Effector memory CD8-positive, alpha-beta T cell (primary cell): ENCODE measurements around the gene CADM2.
"Not testable (repeated sequence)": the region's sequence is repeated elsewhere in the genome, so short reads cannot be mapped to it uniquely, and the experiment has no call there.

ENCODE experiments used
- ATAC-seq: fragments of 150-1000 bp; cut with Tn5 transposase; replicated peaks from 2 replicates; pipeline ENCODE4 v1.10.0; 2021; ENCODE audit warnings: mild to moderate bottlenecking, moderate library complexity
- DNase-seq, 3 experiments: peaks; one replicate each; pipeline ENCODE4 v3.0.0; 2021
- H3K27ac Mint-ChIP-seq, 2 donors: one replicate each; pipeline ENCODE4 v1.8.0; 2022; ENCODE audit warnings: mild to moderate bottlenecking in 2 of 2, mixed read lengths in 2 of 2, moderate library complexity in 2 of 2
- H3K27me3 Mint-ChIP-seq, 2 donors: one replicate each; pipeline ENCODE4 v1.8.0; 2022; ENCODE audit warnings: mixed read lengths in 2 of 2
- H3K36me3 Mint-ChIP-seq: one replicate; pipeline ENCODE4 v1.8.0; 2022; ENCODE audit warnings: mild to moderate bottlenecking, moderate library complexity, mixed read lengths; ENCODE audit not compliant: insufficient read depth
- H3K4me1 Mint-ChIP-seq, 2 donors: one replicate each; pipeline ENCODE4 v1.8.0; 2022; ENCODE audit warnings: low read depth in 2 of 2, mixed read lengths in 2 of 2
- H3K4me3 Mint-ChIP-seq, 2 donors: one replicate each; pipeline ENCODE4 v1.8.0; 2022; ENCODE audit warnings: mild to moderate bottlenecking in 2 of 2, mixed read lengths in 2 of 2, moderate library complexity in 2 of 2
- H3K9me3 Mint-ChIP-seq, 2 donors: one replicate each; pipeline ENCODE4 v1.8.0; 2022; ENCODE audit warnings: mixed read lengths in 2 of 2

CADM2 gene

GRCh38 chr3:85142626-85143025 lies 183.8 kb downstream of the CADM2 start:
- no peak for DNase-seq
- Mint-ChIP-seq H3K9me3 (peaks cover 4 to 8% of the 10 kb centered on the region in 2 donors), H3K27ac (no peak overlapping the region), H3K4me1 (no peaks in the 10 kb centered on the region), H3K36me3 (no peaks in the 10 kb centered on the region), H3K4me3 (no peak overlapping the region), H3K27me3 (no peaks in the 10 kb centered on the region)
- no peak for ATAC-seq

GRCh38 chr3:85148036-85148435 lies 189.2 kb downstream of the CADM2 start:
- no peak for DNase-seq
- ATAC-seq, result no peak
- Mint-ChIP-seq H3K36me3 (no peaks in the 10 kb centered on the region), H3K27ac (no peak overlapping the region), H3K27me3 (no peaks in the 10 kb centered on the region), H3K9me3 (peaks cover 8% of the 10 kb centered on the region in 2 donors), H3K4me1 (no peaks in the 10 kb centered on the region), H3K4me3 (no peak overlapping the region)

GRCh38 chr3:85151555-85151954 lies 192.8 kb downstream of the CADM2 start:
- Mint-ChIP-seq H3K4me1 (no peaks in the 10 kb centered on the region), H3K36me3 (no peaks in the 10 kb centered on the region), H3K27me3 (no peaks in the 10 kb centered on the region), H3K4me3 (no peak overlapping the region), H3K9me3 (peaks cover 7 to 19% of the 10 kb centered on the region in 2 donors), H3K27ac (no peak overlapping the region)
- no peak for DNase-seq
- no peak for ATAC-seq

GRCh38 chr3:85153279-85153678 lies 194.5 kb downstream of the CADM2 start:
- H3K27ac Mint-ChIP-seq, H3K4me3 Mint-ChIP-seq, H3K4me1 Mint-ChIP-seq, H3K36me3 Mint-ChIP-seq, ATAC-seq, DNase-seq, H3K27me3 Mint-ChIP-seq: not testable (repeated sequence)
- peaks cover 5 to 14% of the 10 kb centered on the region in 2 donors for H3K9me3 Mint-ChIP-seq

- H3K4me3 Mint-ChIP-seq, result no peak overlapping the region
- no peak overlapping the region for H3K27ac Mint-ChIP-seq
- ATAC-seq (no peak), DNase-seq (no peak)
- H3K9me3 Mint-ChIP-seq, result peaks cover 5 to 15% of the 10 kb centered on the region in 2 donors
- no peaks in the 10 kb centered on the region for H3K4me1 Mint-ChIP-seq
- H3K36me3 Mint-ChIP-seq, result no peaks in the 10 kb centered on the region
- H3K27me3 Mint-ChIP-seq, result no peaks in the 10 kb centered on the region
Observed at GRCh38 chr3:85159376-85159775, 200.6 kb downstream of the CADM2 start.

GRCh38 chr3:85161544-85161943 lies 202.8 kb downstream of the CADM2 start:
- no peaks in the 10 kb centered on the region for H3K4me1 Mint-ChIP-seq
- DNase-seq (no peak), ATAC-seq (no peak)
- H3K9me3 Mint-ChIP-seq, result peaks cover 5 to 8% of the 10 kb centered on the region in 2 donors
- H3K36me3 Mint-ChIP-seq, result no peaks in the 10 kb centered on the region
- H3K4me3 Mint-ChIP-seq, result no peak overlapping the region
- H3K27me3 Mint-ChIP-seq, result no peaks in the 10 kb centered on the region
- H3K27ac Mint-ChIP-seq, result no peak overlapping the region

- Mint-ChIP-seq H3K27me3 (no peaks in the 10 kb centered on the region), H3K9me3 (peaks cover 5 to 8% of the 10 kb centered on the region in 2 donors), H3K27ac (no peak overlapping the region), H3K4me3 (no peak overlapping the region), H3K4me1 (no peaks in the 10 kb centered on the region), H3K36me3 (no peaks in the 10 kb centered on the region)
- DNase-seq, result no peak
- ATAC-seq, result no peak
Observed at GRCh38 chr3:85162905-85163304, 204.1 kb downstream of the CADM2 start.

GRCh38 chr3:85164436-85164835 lies 205.6 kb downstream of the CADM2 start:
- Mint-ChIP-seq H3K36me3 (no peaks in the 10 kb centered on the region), H3K9me3 (peaks cover 5 to 8% of the 10 kb centered on the region in 2 donors), H3K4me3 (no peak overlapping the region), H3K4me1 (no peaks in the 10 kb centered on the region), H3K27me3 (no peaks in the 10 kb centered on the region), H3K27ac (no peak overlapping the region)
- ATAC-seq (no peak), DNase-seq (no peak)

- no peak overlapping the region for H3K27ac Mint-ChIP-seq
- H3K27me3 Mint-ChIP-seq, result no peaks in the 10 kb centered on the region
- H3K4me3 Mint-ChIP-seq, result no peak overlapping the region
- H3K36me3 Mint-ChIP-seq, result no peaks in the 10 kb centered on the region
- DNase-seq (no peak), ATAC-seq (no peak)
- no peaks in the 10 kb centered on the region for H3K4me1 Mint-ChIP-seq
- peaks cover 0 to 2% of the 10 kb centered on the region in 2 donors for H3K9me3 Mint-ChIP-seq
Observed at GRCh38 chr3:85167576-85167975, 208.8 kb downstream of the CADM2 start.

- DNase-seq (no peak), ATAC-seq (no peak)
- H3K36me3 Mint-ChIP-seq, result no peaks in the 10 kb centered on the region
- H3K27me3 Mint-ChIP-seq, result no peaks in the 10 kb centered on the region
- no peak overlapping the region for H3K27ac Mint-ChIP-seq
- no peaks in the 10 kb centered on the region for H3K4me1 Mint-ChIP-seq
- H3K4me3 Mint-ChIP-seq, result no peak overlapping the region
- peaks cover 0 to 3% of the 10 kb centered on the region in 2 donors for H3K9me3 Mint-ChIP-seq
Observed at GRCh38 chr3:85170646-85171045, 211.9 kb downstream of the CADM2 start.

GRCh38 chr3:85171976-85172375 lies 213.2 kb downstream of the CADM2 start:
- Mint-ChIP-seq H3K27me3 (no peaks in the 10 kb centered on the region), H3K4me3 (no peak overlapping the region), H3K9me3 (peaks cover 0 to 3% of the 10 kb centered on the region in 2 donors), H3K36me3 (no peaks in the 10 kb centered on the region), H3K27ac (no peak overlapping the region), H3K4me1 (no peaks in the 10 kb centered on the region)
- ATAC-seq (no peak), DNase-seq (no peak)

GRCh38 chr3:85176799-85177198 lies 218.0 kb downstream of the CADM2 start:
- peaks cover 0 to 3% of the 10 kb centered on the region in 2 donors for H3K9me3 Mint-ChIP-seq
- no peaks in the 10 kb centered on the region for H3K36me3 Mint-ChIP-seq
- no peaks in the 10 kb centered on the region for H3K27me3 Mint-ChIP-seq

GRCh38 chr3:85182975-85183752 lies 224.4 kb downstream of the CADM2 start:
- H3K36me3 Mint-ChIP-seq, result no peaks in the 10 kb centered on the region
- no peaks in the 10 kb centered on the region for H3K27me3 Mint-ChIP-seq
- H3K4me1 Mint-ChIP-seq, result no peaks in the 10 kb centered on the region

More at GRCh38 chr3:85176799-85177198, 218.0 kb downstream of the CADM2 start:
- DNase-seq, result no peak
- H3K4me1 Mint-ChIP-seq, result no peaks in the 10 kb centered on the region
- no peak overlapping the region for H3K4me3 Mint-ChIP-seq
- no peak overlapping the region for H3K27ac Mint-ChIP-seq
- no peak for ATAC-seq

GRCh38 chr3:85185495-85185894 lies 226.7 kb downstream of the CADM2 start:
- no peak overlapping the region for H3K27ac Mint-ChIP-seq
- no peaks in the 10 kb centered on the region for H3K4me1 Mint-ChIP-seq
- ATAC-seq, result no peak
- no peaks in the 10 kb centered on the region for H3K27me3 Mint-ChIP-seq
- H3K9me3 Mint-ChIP-seq, result peaks cover 0 to 3% of the 10 kb centered on the region in 2 donors
- peaks cover 3% of the 10 kb centered on the region for H3K36me3 Mint-ChIP-seq
- H3K4me3 Mint-ChIP-seq, result no peak overlapping the region
- no peak for DNase-seq

More at GRCh38 chr3:85182975-85183752, 224.4 kb downstream of the CADM2 start:
- DNase-seq (no peak), ATAC-seq (no peak)
- H3K9me3 Mint-ChIP-seq, result peaks cover 0 to 3% of the 10 kb centered on the region in 2 donors
- H3K27ac Mint-ChIP-seq, result no peak overlapping the region
- no peak overlapping the region for H3K4me3 Mint-ChIP-seq
